GM12878 (cell line): ENCODE measurements around the gene MAPK1IP1L. TPM values are rescaled to one million over a fixed set of nuclear protein-coding genes. Genes with fewer than 3 reads are reported as not detected.

Experiments
- ATF7 ChIP-seq: fragments of 450-650 bp; IDR thresholded peaks from 2 replicates; pipeline ENCODE4 v1.6.1; 2016; ENCODE audit warnings: low read depth, mild to moderate bottlenecking
- CHD2 ChIP-seq: IDR thresholded peaks from 2 replicates; pipeline ENCODE4 v1.6.1; 2011; ENCODE audit warnings: low read depth, low read length, improper control_type of control experiment, borderline replicate concordance
- DPF2 ChIP-seq: fragments of 450-650 bp; IDR thresholded peaks from 2 replicates; pipeline ENCODE4 v1.6.1; 2017; ENCODE audit warnings: mild to moderate bottlenecking
- E4F1 ChIP-seq: fragments of 450-650 bp; IDR thresholded peaks from 2 replicates; pipeline ENCODE4 v1.6.1; 2018; ENCODE audit warnings: borderline replicate concordance, mild to moderate bottlenecking; ENCODE audit not compliant: partially characterized antibody
- EGR1 ChIP-seq, 2 experiments: IDR thresholded peaks; 1 replicate in 1 of 2; 2 replicates in 1 of 2; pipeline ENCODE4 v1.6.1; 2011 to 2012; ENCODE audit warnings: low read depth in 2 of 2, low read length in 2 of 2, borderline replicate concordance in 1 of 2, mild to moderate bottlenecking in 1 of 2, moderate library complexity in 1 of 2
- GATAD2B ChIP-seq: fragments of 450-650 bp; conservative IDR thresholded peaks from 2 replicates; pipeline ENCODE4 v1.6.1; 2017; ENCODE audit warnings: low read depth, mild to moderate bottlenecking, moderate library complexity
- HDGF ChIP-seq: fragments of 450-650 bp; IDR thresholded peaks from 2 replicates; pipeline ENCODE4 v1.6.1; 2016; ENCODE audit warnings: antibody characterized with exemption
- KDM1A ChIP-seq: fragments of 200-600 bp; sonication (generic); IDR thresholded peaks from 2 replicates; pipeline ENCODE4 v1.6.1; 2016; ENCODE audit warnings: borderline replicate concordance
- LARP7 ChIP-seq: fragments of 450-650 bp; IDR thresholded peaks from 2 replicates; pipeline ENCODE4 v1.6.1; 2017; ENCODE audit warnings: mild to moderate bottlenecking
- MAX ChIP-seq: IDR thresholded peaks from 2 replicates; pipeline ENCODE4 v1.6.1; 2012; ENCODE audit warnings: low read depth, low read length, improper control_type of control experiment
- MEF2A ChIP-seq: IDR thresholded peaks from 2 replicates; pipeline ENCODE4 v1.6.1; 2011; ENCODE audit warnings: low read depth, mild to moderate bottlenecking, low read length, moderate library complexity; ENCODE audit not compliant: insufficient read depth
- MEF2B ChIP-seq: fragments of 450-650 bp; IDR thresholded peaks from 2 replicates; pipeline ENCODE4 v1.6.1; 2018; ENCODE audit warnings: mild to moderate bottlenecking, moderate library complexity; ENCODE audit not compliant: partially characterized antibody, poor library complexity, severe bottlenecking
- MTA2 ChIP-seq: fragments of 450-650 bp; IDR thresholded peaks from 2 replicates; pipeline ENCODE4 v1.6.1; 2016; ENCODE audit warnings: low read depth, mild to moderate bottlenecking, moderate library complexity
- MTA3 ChIP-seq: IDR thresholded peaks from 2 replicates; pipeline ENCODE4 v1.6.1; 2012; ENCODE audit warnings: low read length, inconsistent platforms, borderline replicate concordance
- PAX5 ChIP-seq: IDR thresholded peaks from 2 replicates; pipeline ENCODE4 v1.6.1; 2011; ENCODE audit warnings: low read depth, low read length, borderline replicate concordance
- RAD51 ChIP-seq: fragments of 450-650 bp; IDR thresholded peaks from 2 replicates; pipeline ENCODE4 v1.6.1; 2016; ENCODE audit warnings: moderate library complexity, mild to moderate bottlenecking, inconsistent platforms
- RUNX3 ChIP-seq: IDR thresholded peaks from 2 replicates; pipeline ENCODE4 v1.6.1; 2012; ENCODE audit warnings: low read length, inconsistent platforms
- SMAD1 ChIP-seq: fragments of 450-650 bp; IDR thresholded peaks from 2 replicates; pipeline ENCODE4 v1.6.1; 2018; ENCODE audit warnings: mild to moderate bottlenecking, low read depth; ENCODE audit not compliant: partially characterized antibody
- TCF12 ChIP-seq: IDR thresholded peaks from 2 replicates; pipeline ENCODE4 v1.6.1; 2011; ENCODE audit warnings: low read depth, mild to moderate bottlenecking, low read length
- TCF7 ChIP-seq: IDR thresholded peaks from 2 replicates; pipeline ENCODE4 v1.6.1; 2014; ENCODE audit warnings: antibody characterized with exemption, borderline replicate concordance
- USF2 ChIP-seq: IDR thresholded peaks from 2 replicates; pipeline ENCODE4 v1.6.1; 2011; ENCODE audit warnings: low read depth, low read length, improper control_type of control experiment, borderline replicate concordance
- ZNF384 ChIP-seq: IDR thresholded peaks from 2 replicates; pipeline ENCODE4 v1.6.1; 2012; ENCODE audit warnings: low read depth, mild to moderate bottlenecking, low read length, improper control_type of control experiment, borderline replicate concordance
- polyA plus RNA-seq, 11 experiments: library from polyadenylated mRNA; depleted of rRNA in 4 of 11; unstranded in 6 of 11; stranded (reverse) in 5 of 11; fragments of >200 nt; fragmentation: Nextera tagmentation in 4 of 11; fragmentation: Illumina TruSeq in 1 of 11; extraction: Ambion mirVana in 4 of 11; extraction: Trizol in 1 of 11; gene quantifications; 1 replicate in 1 of 11; 2 replicates in 10 of 11; pipeline versions ENCODE4 v1.2.1 to v1.2.3, GENCODE V29; 2011 to 2016; ENCODE audit warnings: inconsistent platforms in 2 of 11, missing spikeins in 2 of 11, low read depth in 1 of 11
- total RNA-seq, 4 experiments: library from RNA; depleted of rRNA in 3 of 4; stranded (reverse); fragments of >200 nt in 3 of 4; fragmentation: Illumina TruSeq in 1 of 4; extraction: Trizol in 1 of 4; gene quantifications; 2 replicates each; pipeline versions ENCODE4 v1.2.1 to v1.2.3, GENCODE V29; 2013 to 2021
- TF ChIP-seq, protein P1 (sequence below): fragments of 150-350 bp; IDR thresholded peaks from 2 replicates; pipeline ENCODE4 v1.6.1; 2014; ENCODE audit warnings: mild to moderate bottlenecking, low read depth, low read length
- TF ChIP-seq, protein P2 (sequence below): fragments of 450-650 bp; IDR thresholded peaks from 2 replicates; pipeline ENCODE4 v1.6.1; 2017; ENCODE audit warnings: mild to moderate bottlenecking

Gene MAPK1IP1L
- total and polyA plus RNA-seq, 10 of the 15 experiments (the other 5 are each of a cell fraction or from before 2014, with no cell fraction given), result 44.6 to 117 (median 73.0) TPM

GRCh38 chr14:55103005-55103640 lies 51.7 kb downstream of the MAPK1IP1L start (continued):
- TF ChIP-seq HDGF (0 out of 2 replicates have a peak, but pooled peaks have one; percentile 23), MEF2A (no peak), ZNF384 (peak; percentile 9; the same call in 1 of the 2 replicates), KDM1A (no peak), LARP7 (no peak), DPF2 (peak; percentile 78), CHD2 (peak; percentile 38; the same call in 1 of the 2 replicates), RUNX3 (peak; percentile 88), MTA3 (no peak; the same call in 1 of the 2 replicates), ATF7 (peak; percentile 10; the same call in 1 of the 2 replicates), RAD51 (peak; percentile 31), SMAD1 (no peak), MEF2B (no peak), TCF12 (0 out of 2 replicates have a peak, but pooled peaks have one; percentile 37), USF2 (no peak), PAX5 (peak; percentile 79), MAX (peak; percentile 56; the same call in 1 of the 2 replicates), TCF7 (no peak; the same call in 1 of the 2 replicates), GATAD2B (peak; percentile 72; the same call in 1 of the 2 replicates), EGR1 (IDR thresholded peaks at IDR 0.05; ENCODE audit: borderline replicate concordance in 1 of 2, low read depth in 2 of 2, low read length in 2 of 2) (no peak), MTA2 (peak; percentile 70), E4F1 (no peak)
- TF ChIP-seq, protein P1, sequence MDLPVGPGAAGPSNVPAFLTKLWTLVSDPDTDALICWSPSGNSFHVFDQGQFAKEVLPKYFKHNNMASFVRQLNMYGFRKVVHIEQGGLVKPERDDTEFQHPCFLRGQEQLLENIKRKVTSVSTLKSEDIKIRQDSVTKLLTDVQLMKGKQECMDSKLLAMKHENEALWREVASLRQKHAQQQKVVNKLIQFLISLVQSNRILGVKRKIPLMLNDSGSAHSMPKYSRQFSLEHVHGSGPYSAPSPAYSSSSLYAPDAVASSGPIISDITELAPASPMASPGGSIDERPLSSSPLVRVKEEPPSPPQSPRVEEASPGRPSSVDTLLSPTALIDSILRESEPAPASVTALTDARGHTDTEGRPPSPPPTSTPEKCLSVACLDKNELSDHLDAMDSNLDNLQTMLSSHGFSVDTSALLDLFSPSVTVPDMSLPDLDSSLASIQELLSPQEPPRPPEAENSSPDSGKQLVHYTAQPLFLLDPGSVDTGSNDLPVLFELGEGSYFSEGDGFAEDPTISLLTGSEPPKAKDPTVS, result no peak
- TF ChIP-seq, protein P2, sequence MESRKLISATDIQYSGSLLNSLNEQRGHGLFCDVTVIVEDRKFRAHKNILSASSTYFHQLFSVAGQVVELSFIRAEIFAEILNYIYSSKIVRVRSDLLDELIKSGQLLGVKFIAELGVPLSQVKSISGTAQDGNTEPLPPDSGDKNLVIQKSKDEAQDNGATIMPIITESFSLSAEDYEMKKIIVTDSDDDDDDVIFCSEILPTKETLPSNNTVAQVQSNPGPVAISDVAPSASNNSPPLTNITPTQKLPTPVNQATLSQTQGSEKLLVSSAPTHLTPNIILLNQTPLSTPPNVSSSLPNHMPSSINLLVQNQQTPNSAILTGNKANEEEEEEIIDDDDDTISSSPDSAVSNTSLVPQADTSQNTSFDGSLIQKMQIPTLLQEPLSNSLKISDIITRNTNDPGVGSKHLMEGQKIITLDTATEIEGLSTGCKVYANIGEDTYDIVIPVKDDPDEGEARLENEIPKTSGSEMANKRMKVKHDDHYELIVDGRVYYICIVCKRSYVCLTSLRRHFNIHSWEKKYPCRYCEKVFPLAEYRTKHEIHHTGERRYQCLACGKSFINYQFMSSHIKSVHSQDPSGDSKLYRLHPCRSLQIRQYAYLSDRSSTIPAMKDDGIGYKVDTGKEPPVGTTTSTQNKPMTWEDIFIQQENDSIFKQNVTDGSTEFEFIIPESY, result no peak
